Activated CD8-positive, alpha-beta memory T cell treated with anti-CD3 and anti-CD28 coated beads, Interleukin-2, amount 10 ng/mL, durations not matched to agents 7 days and 5 days (primary cell): ENCODE results near the gene NLN. TPM values are rescaled to one million over a fixed set of nuclear protein-coding genes. Genes with fewer than 3 reads are reported as not detected.
A peak's percentile ranks its signal among the peaks of the same experiment; 100 is the strongest.

Experiments
- ATAC-seq: fragments of 150-1000 bp; cut with Tn5 transposase; one replicate; pipeline ENCODE4 v1.10.0; 2021; ENCODE audit warnings: moderate library complexity
- CTCF ChIA-PET: fragments of 350-600 bp; sonication (Branson Sonifier 250); formaldehyde crosslinking; loops from one replicate; lab custom pipeline; 2021; ENCODE audit warnings: antibody characterized with exemption; lab: Charles Lee
- DNase-seq: peaks from one replicate; pipeline ENCODE4 v3.0.0-alpha.2; 2020
- H3K27ac Mint-ChIP-seq: one replicate; pipeline ENCODE4 v1.8.0; 2021; ENCODE audit warnings: mild to moderate bottlenecking, mixed read lengths
- H3K27me3 Mint-ChIP-seq: one replicate; pipeline ENCODE4 v1.8.0; 2021; ENCODE audit warnings: mixed read lengths
- H3K36me3 Mint-ChIP-seq: one replicate; pipeline ENCODE4 v1.8.0; 2021; ENCODE audit warnings: mild to moderate bottlenecking, mixed read lengths
- H3K4me1 Mint-ChIP-seq: one replicate; pipeline ENCODE4 v1.8.0; 2021; ENCODE audit warnings: mixed read lengths
- H3K4me3 Mint-ChIP-seq: one replicate; pipeline ENCODE4 v1.8.0; 2021; ENCODE audit warnings: mild to moderate bottlenecking, moderate library complexity, mixed read lengths
- H3K9me3 Mint-ChIP-seq: one replicate; pipeline ENCODE4 v1.8.0; 2022; ENCODE audit warnings: low read depth, mixed read lengths
- total RNA-seq, 2 experiments: library from RNA; stranded (reverse); gene quantifications; one replicate each; pipeline ENCODE4 v1.2.3, GENCODE V29; 2021

NLN gene
- total RNA-seq, 2 experiments from 2014 or later = 15.8 to 19.6 TPM

- Mint-ChIP-seq H3K4me1 (peaks cover 18% of the 10 kb centered on the region), H3K4me3 (no peak overlapping the region), H3K27ac (no peak overlapping the region), H3K27me3 (no peaks in the 10 kb centered on the region), H3K9me3 (no peaks in the 10 kb centered on the region), H3K36me3 (peaks cover 7% of the 10 kb centered on the region)
- CTCF ChIA-PET = no interaction called here
- DNase-seq (no peak), ATAC-seq (no peak)
Measured at GRCh38 chr5:65739162-65739561, 17.2 kb downstream of the NLN start.

GRCh38 chr5:65742565-65743231 is 20.7 kb downstream of the NLN start:
- Mint-ChIP-seq H3K27ac (no peak overlapping the region), H3K4me3 (no peak overlapping the region), H3K4me1 (peaks cover 13% of the 10 kb centered on the region), H3K9me3 (no peaks in the 10 kb centered on the region), H3K36me3 (peaks cover 11% of the 10 kb centered on the region), H3K27me3 (no peaks in the 10 kb centered on the region)
- CTCF ChIA-PET = interaction anchor here (0.6 to 1.9 kb wide), 4 partner anchors 14 to 184 kb away, joined by 3 to 4 read pairs (median 4); partner anchors contain the start of gene ERBIN
- ATAC-seq (peak; percentile 90), DNase-seq (peak; percentile 47)

- no peaks in the 10 kb centered on the region for H3K4me1 Mint-ChIP-seq
- peaks cover 9% of the 10 kb centered on the region for H3K36me3 Mint-ChIP-seq
- H3K27me3 Mint-ChIP-seq = no peaks in the 10 kb centered on the region
- DNase-seq (no peak), ATAC-seq (no peak)
- CTCF ChIA-PET = no interaction called here
- no peak overlapping the region for H3K27ac Mint-ChIP-seq
- no peaks in the 10 kb centered on the region for H3K9me3 Mint-ChIP-seq
- no peak overlapping the region for H3K4me3 Mint-ChIP-seq
Measured at GRCh38 chr5:65749221-65749844, 27.3 kb downstream of the NLN start.

- Mint-ChIP-seq H3K27me3 (no peaks in the 10 kb centered on the region), H3K27ac (no peak overlapping the region), H3K9me3 (no peaks in the 10 kb centered on the region), H3K4me3 (no peak overlapping the region), H3K4me1 (no peaks in the 10 kb centered on the region), H3K36me3 (peaks cover 9% of the 10 kb centered on the region)
- DNase-seq = no peak
- CTCF ChIA-PET = no interaction called here
- no peak for ATAC-seq
Measured at GRCh38 chr5:65749956-65750355, 28.0 kb downstream of the NLN start.

GRCh38 chr5:65750938-65751337 is 28.9 kb downstream of the NLN start:
- no peak overlapping the region for H3K27ac Mint-ChIP-seq
- no peaks in the 10 kb centered on the region for H3K9me3 Mint-ChIP-seq
- no peak for ATAC-seq
- peaks cover 7% of the 10 kb centered on the region for H3K36me3 Mint-ChIP-seq
- no peaks in the 10 kb centered on the region for H3K4me1 Mint-ChIP-seq
- CTCF ChIA-PET = no interaction called here
- H3K4me3 Mint-ChIP-seq = no peak overlapping the region
- no peak for DNase-seq
- no peaks in the 10 kb centered on the region for H3K27me3 Mint-ChIP-seq

GRCh38 chr5:65753189-65753588 is 31.2 kb downstream of the NLN start:
- Mint-ChIP-seq H3K27ac (no peak overlapping the region), H3K9me3 (no peaks in the 10 kb centered on the region), H3K36me3 (peaks cover under 1% of the 10 kb centered on the region), H3K27me3 (no peaks in the 10 kb centered on the region), H3K4me3 (no peak overlapping the region), H3K4me1 (no peaks in the 10 kb centered on the region)
- CTCF ChIA-PET = no interaction called here
- no peak for DNase-seq
- no peak for ATAC-seq

DNA sequence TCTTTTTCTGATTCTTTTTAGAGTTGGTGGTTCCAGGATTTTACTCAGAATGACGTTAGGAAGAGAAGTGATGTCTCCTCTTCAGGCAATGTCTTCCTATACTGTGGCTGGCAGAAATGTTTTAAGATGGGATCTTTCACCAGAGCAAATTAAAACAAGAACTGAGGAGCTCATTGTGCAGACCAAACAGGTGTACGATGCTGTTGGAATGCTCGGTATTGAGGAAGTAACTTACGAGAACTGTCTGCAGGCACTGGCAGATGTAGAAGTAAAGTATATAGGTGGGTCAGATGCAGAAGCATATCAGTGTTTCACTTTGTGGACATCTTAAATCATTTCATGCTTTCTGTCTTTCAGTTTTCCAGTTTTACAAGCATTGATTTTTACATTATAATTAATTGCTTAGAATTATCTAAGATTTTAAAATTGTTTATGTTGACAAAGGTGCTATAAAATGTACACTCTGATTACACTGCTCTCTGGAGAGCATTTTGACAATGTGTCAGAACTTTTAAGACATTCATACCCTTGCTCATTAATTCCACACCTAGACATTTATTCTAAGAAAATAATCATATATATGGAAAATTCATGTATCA is 36.6 kb downstream of the NLN start:
- DNase-seq (no peak), ATAC-seq (no peak)
- Mint-ChIP-seq H3K9me3 (no peaks in the 10 kb centered on the region), H3K27me3 (no peaks in the 10 kb centered on the region), H3K36me3 (peaks cover 8% of the 10 kb centered on the region), H3K27ac (no peak overlapping the region), H3K4me1 (peaks cover 6% of the 10 kb centered on the region), H3K4me3 (no peak overlapping the region)
- CTCF ChIA-PET = interaction anchor here (1.1 to 1.7 kb wide), 2 partner anchors 11 to 549 kb away, joined by 3 read pairs; no protein-coding TSS in a partner anchor

DNA sequence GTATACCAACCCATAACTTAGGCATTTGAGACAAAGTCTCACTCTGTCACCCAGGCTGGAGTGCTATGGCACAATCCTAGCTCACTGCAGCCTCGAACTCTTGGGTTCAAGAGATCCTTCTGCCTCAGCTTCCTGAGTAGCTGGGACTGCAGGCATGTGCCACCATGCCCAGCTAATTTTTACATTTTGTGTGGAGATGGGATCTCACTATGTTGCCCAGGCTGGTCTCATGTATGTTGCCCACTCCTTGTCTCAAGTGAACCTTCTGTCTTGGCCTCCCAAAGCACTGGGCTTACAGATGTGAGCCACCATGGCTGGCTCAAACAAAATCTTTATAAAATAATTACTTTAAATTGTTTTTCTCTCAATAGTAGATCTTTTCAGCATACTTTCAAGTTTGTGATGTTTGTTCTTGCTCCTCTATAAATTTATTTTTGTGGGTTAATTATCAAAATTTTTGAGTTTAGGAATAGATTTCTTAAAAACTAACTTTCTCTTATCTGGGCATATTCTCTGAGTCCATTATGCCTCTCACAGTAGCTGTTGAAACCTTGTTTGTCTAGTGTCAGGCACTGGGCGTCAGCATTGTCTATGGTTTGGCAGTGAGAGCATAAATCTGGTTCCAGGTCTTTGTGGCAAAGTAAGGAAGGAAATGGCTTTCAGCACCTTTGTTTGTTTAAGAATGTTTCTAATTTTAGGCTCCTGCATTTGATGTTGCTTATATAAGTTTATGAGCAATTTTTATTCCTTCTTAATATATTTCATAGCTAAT is 38.7 kb downstream of the NLN start:
- CTCF ChIA-PET = interaction anchor here (1.2 to 2.5 kb wide), 8 partner anchors 10 to 546 kb away, joined by 3 to 9 read pairs (median 6); partner anchors contain the start of gene SREK1
- no peaks in the 10 kb centered on the region for H3K27me3 Mint-ChIP-seq
- peaks cover 6% of the 10 kb centered on the region for H3K4me1 Mint-ChIP-seq
- DNase-seq (peak; percentile 76), ATAC-seq (peak; percentile 91)
- peaks cover 8% of the 10 kb centered on the region for H3K36me3 Mint-ChIP-seq
- H3K4me3 Mint-ChIP-seq = no peak overlapping the region
- H3K27ac Mint-ChIP-seq = no peak overlapping the region
- no peaks in the 10 kb centered on the region for H3K9me3 Mint-ChIP-seq

DNA sequence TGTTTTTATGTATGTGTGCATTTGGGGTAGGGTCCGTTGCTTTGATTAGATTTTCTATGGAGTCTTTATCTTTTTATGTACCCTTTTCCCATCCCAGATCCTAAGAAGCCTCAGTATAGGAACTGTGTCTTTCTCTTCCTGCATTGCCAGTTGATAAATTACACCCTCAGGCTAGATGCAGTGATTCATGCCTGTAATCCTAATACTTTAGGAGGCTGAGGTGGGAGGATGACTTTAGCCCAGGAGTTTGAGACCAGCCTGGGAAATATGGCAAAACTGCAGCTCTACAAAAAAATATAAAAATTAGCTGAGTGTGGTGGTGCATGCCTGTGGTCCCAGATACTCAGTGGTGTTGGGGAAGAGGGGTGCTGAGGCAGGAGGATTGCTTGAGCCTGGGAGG is 40.2 kb downstream of the NLN start:
- no peak overlapping the region for H3K4me3 Mint-ChIP-seq
- no peak overlapping the region for H3K27ac Mint-ChIP-seq
- CTCF ChIA-PET = interaction anchor here (2.2 to 2.5 kb wide), 2 partner anchors 382 to 409 kb away, joined by 6 to 9 read pairs; partner anchors contain the start of gene SREK1
- peaks cover 19% of the 10 kb centered on the region for H3K36me3 Mint-ChIP-seq
- DNase-seq (no peak), ATAC-seq (no peak)
- H3K4me1 Mint-ChIP-seq = peaks cover 6% of the 10 kb centered on the region
- no peaks in the 10 kb centered on the region for H3K9me3 Mint-ChIP-seq
- H3K27me3 Mint-ChIP-seq = no peaks in the 10 kb centered on the region

DNA sequence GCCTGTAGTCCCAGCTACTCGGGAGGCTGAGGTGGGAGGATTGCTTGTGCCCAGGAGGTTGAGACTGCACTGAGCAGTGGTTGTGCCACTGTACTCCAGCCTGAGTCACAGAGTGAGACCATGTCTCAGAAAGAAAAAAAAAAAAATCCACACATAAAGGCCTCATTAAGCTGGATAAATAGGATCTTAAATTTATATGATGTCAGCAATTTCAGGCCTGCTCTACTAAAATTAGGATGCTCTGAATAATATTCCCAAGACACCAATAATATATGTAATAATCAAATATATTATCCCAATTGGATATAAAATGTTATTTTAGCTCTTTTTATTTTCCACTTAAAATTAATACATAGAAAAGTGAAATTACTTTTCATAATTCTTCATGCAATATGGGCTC is 43.6 kb downstream of the NLN start:
- DNase-seq = no peak
- no peak overlapping the region for H3K4me3 Mint-ChIP-seq
- H3K4me1 Mint-ChIP-seq = peaks cover 6% of the 10 kb centered on the region
- ATAC-seq = no peak
- CTCF ChIA-PET = no interaction called here
- no peak overlapping the region for H3K27ac Mint-ChIP-seq
- H3K9me3 Mint-ChIP-seq = no peaks in the 10 kb centered on the region
- H3K27me3 Mint-ChIP-seq = no peaks in the 10 kb centered on the region
- peaks cover 22% of the 10 kb centered on the region for H3K36me3 Mint-ChIP-seq

DNA sequence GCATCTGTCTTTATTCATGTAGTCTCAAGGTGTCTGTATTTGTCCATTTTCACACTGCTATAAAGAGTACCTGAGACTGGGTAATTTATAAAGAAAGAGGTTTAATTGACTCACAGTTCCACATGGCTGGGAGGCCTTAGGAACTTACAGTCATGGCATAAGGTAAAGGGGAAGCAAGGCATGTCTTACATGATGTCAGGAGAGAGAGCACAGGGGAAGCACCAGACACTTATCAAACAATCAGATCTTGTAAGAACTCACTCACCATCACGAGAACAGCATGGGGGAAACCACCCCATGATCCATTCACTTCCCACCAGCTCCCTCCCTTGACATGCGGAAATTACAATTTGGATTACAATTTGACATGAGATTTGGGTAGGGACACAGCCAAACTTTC is 44.2 kb downstream of the NLN start:
- DNase-seq (no peak), ATAC-seq (no peak)
- CTCF ChIA-PET = no interaction called here
- Mint-ChIP-seq H3K4me1 (peaks cover 2% of the 10 kb centered on the region), H3K36me3 (peaks cover 22% of the 10 kb centered on the region), H3K27ac (no peak overlapping the region), H3K27me3 (no peaks in the 10 kb centered on the region), H3K9me3 (no peaks in the 10 kb centered on the region), H3K4me3 (no peak overlapping the region)

- Mint-ChIP-seq H3K27ac (no peak overlapping the region), H3K27me3 (no peaks in the 10 kb centered on the region), H3K4me1 (no peaks in the 10 kb centered on the region), H3K36me3 (peaks cover 22% of the 10 kb centered on the region), H3K4me3 (no peak overlapping the region), H3K9me3 (no peaks in the 10 kb centered on the region)
- CTCF ChIA-PET = no interaction called here
- DNase-seq (no peak), ATAC-seq (no peak)
Measured at GRCh38 chr5:65766781-65767180, 44.8 kb downstream of the NLN start.

GRCh38 chr5:65767565-65767964 is 45.6 kb downstream of the NLN start:
- DNase-seq (no peak), ATAC-seq (no peak)
- CTCF ChIA-PET = no interaction called here
- Mint-ChIP-seq H3K27ac (no peak overlapping the region), H3K4me1 (no peaks in the 10 kb centered on the region), H3K27me3 (no peaks in the 10 kb centered on the region), H3K36me3 (peaks cover 22% of the 10 kb centered on the region), H3K9me3 (no peaks in the 10 kb centered on the region), H3K4me3 (no peak overlapping the region)
